Smooth muscle cell (in vitro differentiated cells): ENCODE results near the gene USP40. TPM values are rescaled to one million over a fixed set of nuclear protein-coding genes. Genes with fewer than 3 reads are reported as not detected.

Experiments used
- DNase-seq: peaks from one replicate; lab custom pipeline; 2025; ENCODE audit not compliant: unreplicated experiment; lab: John Stamatoyannopoulos, UW
- H2AFZ ChIP-seq: fragments of 200-600 bp; sonication (generic); 2 replicates; pipeline ENCODE4 v1.6.0; 2016; ENCODE audit warnings: antibody characterized with exemption, low read depth, mild to moderate bottlenecking
- H3F3A ChIP-seq: fragments of 200-600 bp; sonication (generic); 2 replicates; pipeline ENCODE4 v1.6.0; 2017; ENCODE audit warnings: antibody characterized with exemption, low read depth
- H3K27ac ChIP-seq: fragments of 200-600 bp; sonication (generic); 2 replicates; pipeline ENCODE4 v1.5.1; 2016; ENCODE audit warnings: low read depth, mild to moderate bottlenecking
- H3K27me3 ChIP-seq: fragments of 200-600 bp; sonication (generic); 2 replicates; pipeline ENCODE4 v1.6.1; 2016; ENCODE audit warnings: low read depth, mild to moderate bottlenecking
- H3K36me3 ChIP-seq: fragments of 200-600 bp; sonication (generic); 2 replicates; pipeline ENCODE4 v1.5.1; 2016; ENCODE audit warnings: low read depth
- H3K4me1 ChIP-seq: fragments of 200-600 bp; sonication (generic); 2 replicates; pipeline ENCODE4 v1.5.1; 2016; ENCODE audit warnings: low read depth
- H3K4me2 ChIP-seq: fragments of 200-600 bp; sonication (generic); 2 replicates; pipeline ENCODE4 v1.6.0; 2016; ENCODE audit warnings: mild to moderate bottlenecking
- H3K4me3 ChIP-seq: fragments of 200-600 bp; sonication (generic); 2 replicates; pipeline ENCODE4 v1.5.1; 2016; ENCODE audit warnings: mild to moderate bottlenecking
- H3K79me2 ChIP-seq: fragments of 200-600 bp; sonication (generic); 2 replicates; pipeline ENCODE4 v1.6.0; 2016; ENCODE audit warnings: low read depth, mild to moderate bottlenecking
- H3K9ac ChIP-seq: fragments of 200-600 bp; sonication (generic); 2 replicates; pipeline ENCODE4 v1.6.0; 2016; ENCODE audit warnings: low read depth
- H3K9me3 ChIP-seq: fragments of 200-600 bp; sonication (generic); replicated peaks from 2 replicates; pipeline ENCODE4 v1.5.1; 2016; ENCODE audit warnings: low read depth
- H4K20me1 ChIP-seq: fragments of 200-600 bp; sonication (generic); 2 replicates; pipeline ENCODE4 v1.6.0; 2016; ENCODE audit warnings: low read depth
- CTCF ChIP-seq: fragments of 200-600 bp; sonication (generic); IDR thresholded peaks from 2 replicates; pipeline ENCODE4 v1.5.1; 2017; ENCODE audit warnings: borderline replicate concordance, mild to moderate bottlenecking, antibody characterized with exemption; ENCODE audit not compliant: insufficient read depth, poor library complexity, severe bottlenecking
- WGBS: methylation state at CpG from one replicate; pipeline ENCODE4 v1.1.7; 2016; ENCODE audit warnings: low lambda C conversion rate; 5-methylcytosine and 5-hydroxymethylcytosine counted together
- polyA plus RNA-seq: library from polyadenylated mRNA; unstranded; fragments of >200 nt; fragmentation: Nextera tagmentation; extraction: Ambion mirVana; gene quantifications from 2 replicates; pipeline ENCODE4 v1.2.1, GENCODE V29; 2016
- total RNA-seq: library from RNA; depleted of rRNA; stranded (reverse); fragments of >200 nt; gene quantifications from 2 replicates; pipeline ENCODE4 v1.2.3, GENCODE V29; 2014

USP40 gene
- total and polyA plus RNA-seq, 2 experiments from 2014 or later: 9.4 to 23.6 TPM

GRCh38 chr2:233546101-233546500, 20.5 kb downstream of the USP40 start:
- no peaks in the 10 kb centered on the region for H3F3A ChIP-seq
- H3K79me2 ChIP-seq: no peaks in the 10 kb centered on the region
- no peaks in the 10 kb centered on the region for H3K9me3 ChIP-seq
- no peaks in the 10 kb centered on the region for H4K20me1 ChIP-seq
- no peak for TF ChIP-seq CTCF
- no peak overlapping the region for H2AFZ ChIP-seq
- H3K9ac ChIP-seq: no peak overlapping the region
- H3K27me3 ChIP-seq: no peaks in the 10 kb centered on the region
- no peaks in the 10 kb centered on the region for H3K4me1 ChIP-seq
- DNase-seq: no peak
- no peak overlapping the region for H3K4me2 ChIP-seq
- H3K4me3 ChIP-seq: no peak overlapping the region
- peaks cover 2% of the 10 kb centered on the region for H3K36me3 ChIP-seq
- H3K27ac ChIP-seq: no peak overlapping the region

- Histone ChIP-seq H3K27me3 (no peaks in the 10 kb centered on the region), H3K36me3 (no peaks in the 10 kb centered on the region), H3K4me1 (no peaks in the 10 kb centered on the region), H3K9me3 (no peaks in the 10 kb centered on the region), H4K20me1 (no peaks in the 10 kb centered on the region), H2AFZ (no peak overlapping the region), H3K79me2 (no peaks in the 10 kb centered on the region), H3K4me2 (no peak overlapping the region), H3F3A (no peaks in the 10 kb centered on the region), H3K27ac (no peak overlapping the region), H3K9ac (no peak overlapping the region), H3K4me3 (no peak overlapping the region)
- 94% methylated on average over 5 of the region's 5 CpGs for WGBS
- DNase-seq: no peak
- TF ChIP-seq CTCF: no peak
Observed at GRCh38 chr2:233544200-233544610, 22.4 kb downstream of the USP40 start.

GRCh38 chr2:233542507-233542906, 24.1 kb downstream of the USP40 start:
- Histone ChIP-seq H2AFZ (no peak overlapping the region), H3K27me3 (no peaks in the 10 kb centered on the region), H4K20me1 (no peaks in the 10 kb centered on the region), H3K9me3 (no peaks in the 10 kb centered on the region), H3K27ac (no peak overlapping the region), H3K9ac (no peak overlapping the region), H3K79me2 (no peaks in the 10 kb centered on the region), H3K4me2 (no peak overlapping the region), H3F3A (no peaks in the 10 kb centered on the region), H3K4me1 (no peaks in the 10 kb centered on the region), H3K4me3 (no peak overlapping the region), H3K36me3 (no peaks in the 10 kb centered on the region)
- 61% methylated on average over 5 of the region's 5 CpGs for WGBS
- TF ChIP-seq CTCF: no peak
- DNase-seq: no peak

- no peaks in the 10 kb centered on the region for H3F3A ChIP-seq
- no peak overlapping the region for H3K4me3 ChIP-seq
- 99% methylated on average over 5 of the region's 5 CpGs for WGBS
- no peak overlapping the region for H2AFZ ChIP-seq
- H3K27ac ChIP-seq: no peak overlapping the region
- H3K4me2 ChIP-seq: no peak overlapping the region
- no peaks in the 10 kb centered on the region for H3K4me1 ChIP-seq
- H3K9ac ChIP-seq: no peak overlapping the region
- H4K20me1 ChIP-seq: no peaks in the 10 kb centered on the region
- H3K9me3 ChIP-seq: no peaks in the 10 kb centered on the region
- no peaks in the 10 kb centered on the region for H3K36me3 ChIP-seq
- TF ChIP-seq CTCF: no peak
- DNase-seq: no peak
- no peaks in the 10 kb centered on the region for H3K79me2 ChIP-seq
- no peaks in the 10 kb centered on the region for H3K27me3 ChIP-seq
Observed at GRCh38 chr2:233538741-233539140, 27.8 kb downstream of the USP40 start.
